OCI-LY3 (cell line): ENCODE measurements around the gene ATP2A3.

Source experiments
- H2AFZ ChIP-seq: fragments of 200-600, 300-600 bp; shearing (Covaris generic); 2 replicates; pipeline ENCODE4 v1.6.0; 2014; ENCODE audit warnings: antibody characterized with exemption, low read depth, low read length
- H3K27ac ChIP-seq: fragments of 200-600, 300-600 bp; sonication (generic); 2 replicates; pipeline ENCODE4 v1.5.1; 2014; ENCODE audit warnings: mild to moderate bottlenecking, low read length, moderate library complexity, mixed read lengths
- H3K27me3 ChIP-seq: fragments of 200-600, 300-600 bp; sonication (generic); 2 replicates; pipeline ENCODE4 v1.6.1; 2014; ENCODE audit warnings: low read depth, low read length, mixed read lengths
- H3K36me3 ChIP-seq: fragments of 200-600, 300-600 bp; sonication (generic); replicated peaks from 2 replicates; pipeline ENCODE3; 2014; ENCODE audit warnings: low read depth, low read length, mixed read lengths
- H3K4me1 ChIP-seq: fragments of 300-600, 200-600 bp; sonication (generic); 2 replicates; pipeline ENCODE4 v1.6.1; 2014; ENCODE audit warnings: low read length, mixed read lengths
- H3K4me2 ChIP-seq: fragments of 200-600, 300-600 bp; sonication (generic); 2 replicates; pipeline ENCODE4 v1.6.1; 2014; ENCODE audit warnings: low read length, mixed read lengths
- H3K4me3 ChIP-seq: fragments of 300-600, 200-600 bp; sonication (generic); 2 replicates; pipeline ENCODE4 v1.5.1; 2014; ENCODE audit warnings: antibody characterized with exemption, mild to moderate bottlenecking, low read length, moderate library complexity
- H3K79me2 ChIP-seq: fragments of 300-600, 200-600 bp; shearing (Covaris generic); 2 replicates; pipeline ENCODE4 v1.6.1; 2014; ENCODE audit warnings: mild to moderate bottlenecking, low read length, mixed read lengths
- H3K9ac ChIP-seq: fragments of 300-600, 200-600 bp; shearing (Covaris generic); 2 replicates; pipeline ENCODE4 v1.6.0; 2014; ENCODE audit warnings: mild to moderate bottlenecking, low read length, moderate library complexity
- H3K9me3 ChIP-seq: fragments of 200-600, 300-600 bp; shearing (Covaris generic); 2 replicates; pipeline ENCODE4 v1.6.1; 2014; ENCODE audit warnings: low read length, mixed read lengths; ENCODE audit not compliant: insufficient read depth
- H4K20me1 ChIP-seq: fragments of 200-600, 300-600 bp; sonication (generic); 2 replicates; pipeline ENCODE4 v1.6.1; 2016; ENCODE audit warnings: low read length, mixed read lengths; ENCODE audit not compliant: insufficient read depth
- EZH2phosphoT487 ChIP-seq: fragments of 200-600 bp; shearing (Covaris generic); IDR thresholded peaks from 2 replicates; pipeline ENCODE4 v1.6.1; 2018; ENCODE audit warnings: antibody characterized with exemption, mixed run types, low read depth
- TF ChIP-seq, protein P1 (sequence below): fragments of 200-600, 300-600 bp; sonication (generic); IDR thresholded peaks from 2 replicates; pipeline ENCODE4 v1.5.1; 2014; ENCODE audit warnings: antibody characterized with exemption, low read length, low read depth

Gene ATP2A3

GRCh38 chr17:3885970-3886369, 78.3 kb downstream of the ATP2A3 start:
- Histone ChIP-seq H3K36me3 (no peaks in the 10 kb centered on the region), H3K4me1 (peaks cover 14% of the 10 kb centered on the region), H3K27ac (no peak overlapping the region), H3K9me3 (no peaks in the 10 kb centered on the region), H3K4me2 (no peak overlapping the region), H3K79me2 (no peaks in the 10 kb centered on the region), H3K27me3 (0 out of 2 replicates have a peak, but pooled peaks cover 3% of the 10 kb centered on the region), H3K4me3 (no peak overlapping the region), H2AFZ (no peak overlapping the region), H4K20me1 (no peaks in the 10 kb centered on the region), H3K9ac (no peak overlapping the region)
- no peak for TF ChIP-seq EZH2phosphoT487
- TF ChIP-seq, protein P1, sequence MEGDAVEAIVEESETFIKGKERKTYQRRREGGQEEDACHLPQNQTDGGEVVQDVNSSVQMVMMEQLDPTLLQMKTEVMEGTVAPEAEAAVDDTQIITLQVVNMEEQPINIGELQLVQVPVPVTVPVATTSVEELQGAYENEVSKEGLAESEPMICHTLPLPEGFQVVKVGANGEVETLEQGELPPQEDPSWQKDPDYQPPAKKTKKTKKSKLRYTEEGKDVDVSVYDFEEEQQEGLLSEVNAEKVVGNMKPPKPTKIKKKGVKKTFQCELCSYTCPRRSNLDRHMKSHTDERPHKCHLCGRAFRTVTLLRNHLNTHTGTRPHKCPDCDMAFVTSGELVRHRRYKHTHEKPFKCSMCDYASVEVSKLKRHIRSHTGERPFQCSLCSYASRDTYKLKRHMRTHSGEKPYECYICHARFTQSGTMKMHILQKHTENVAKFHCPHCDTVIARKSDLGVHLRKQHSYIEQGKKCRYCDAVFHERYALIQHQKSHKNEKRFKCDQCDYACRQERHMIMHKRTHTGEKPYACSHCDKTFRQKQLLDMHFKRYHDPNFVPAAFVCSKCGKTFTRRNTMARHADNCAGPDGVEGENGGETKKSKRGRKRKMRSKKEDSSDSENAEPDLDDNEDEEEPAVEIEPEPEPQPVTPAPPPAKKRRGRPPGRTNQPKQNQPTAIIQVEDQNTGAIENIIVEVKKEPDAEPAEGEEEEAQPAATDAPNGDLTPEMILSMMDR: no peak

DNA sequence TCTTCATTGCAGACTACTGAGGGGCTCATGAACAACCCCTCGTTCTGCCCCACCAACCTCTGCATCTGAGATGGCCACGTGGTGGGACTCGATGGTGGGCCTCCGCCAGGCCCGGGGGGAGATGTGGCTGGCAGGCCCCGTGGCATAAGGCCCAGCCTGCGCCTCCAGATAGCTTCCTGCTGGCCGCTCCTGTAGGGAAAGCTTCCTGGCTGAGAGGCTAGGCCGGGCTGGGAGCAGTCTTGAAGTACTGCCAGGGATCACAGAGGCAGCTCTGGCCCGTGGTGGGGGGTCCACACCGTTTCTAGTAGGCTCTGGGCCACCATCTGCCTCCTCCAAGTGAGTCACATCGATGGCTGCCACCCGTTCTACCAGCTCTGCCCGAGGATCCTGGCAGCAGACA, 79.0 kb downstream of the ATP2A3 start:
- no peak overlapping the region for H3K27ac ChIP-seq
- no peaks in the 10 kb centered on the region for H3K36me3 ChIP-seq
- H2AFZ ChIP-seq: no peak overlapping the region
- no peaks in the 10 kb centered on the region for H3K27me3 ChIP-seq
- H3K4me1 ChIP-seq: peaks cover 7% of the 10 kb centered on the region
- no peaks in the 10 kb centered on the region for H3K79me2 ChIP-seq
- no peak overlapping the region for H3K4me3 ChIP-seq
- H3K9ac ChIP-seq: no peak overlapping the region
- TF ChIP-seq, protein P1: no peak
- no peak for TF ChIP-seq EZH2phosphoT487
- H3K4me2 ChIP-seq: no peak overlapping the region
- no peaks in the 10 kb centered on the region for H4K20me1 ChIP-seq
- H3K9me3 ChIP-seq: no peaks in the 10 kb centered on the region

- Histone ChIP-seq H4K20me1 (no peaks in the 10 kb centered on the region), H3K9ac (no peak overlapping the region), H3K4me1 (no peaks in the 10 kb centered on the region), H3K27ac (no peak overlapping the region), H3K9me3 (no peaks in the 10 kb centered on the region), H3K27me3 (no peaks in the 10 kb centered on the region), H3K36me3 (no peaks in the 10 kb centered on the region), H3K79me2 (no peaks in the 10 kb centered on the region), H3K4me3 (no peak overlapping the region), H2AFZ (no peak overlapping the region), H3K4me2 (no peak overlapping the region)
- TF ChIP-seq, protein P1: no peak
- TF ChIP-seq EZH2phosphoT487: no peak
Measured at GRCh38 chr17:3884188-3884587, 80.0 kb downstream of the ATP2A3 start.

GRCh38 chr17:3882276-3882675, 82.0 kb downstream of the ATP2A3 start:
- Histone ChIP-seq H3K4me2 (no peak overlapping the region), H3K27me3 (no peaks in the 10 kb centered on the region), H3K27ac (no peak overlapping the region), H4K20me1 (no peaks in the 10 kb centered on the region), H3K4me3 (no peak overlapping the region), H3K4me1 (no peaks in the 10 kb centered on the region), H2AFZ (no peak overlapping the region), H3K79me2 (no peaks in the 10 kb centered on the region), H3K9me3 (no peaks in the 10 kb centered on the region), H3K36me3 (no peaks in the 10 kb centered on the region), H3K9ac (no peak overlapping the region)
- TF ChIP-seq, protein P1: no peak
- TF ChIP-seq EZH2phosphoT487: no peak
